NCI-H1436 (cell line): ENCODE measurements around the gene KIAA1143.

Source experiments
- DNase-seq: peaks from one replicate; lab custom pipeline; 2025; lab: John Stamatoyannopoulos, UW

KIAA1143 gene

DNA sequence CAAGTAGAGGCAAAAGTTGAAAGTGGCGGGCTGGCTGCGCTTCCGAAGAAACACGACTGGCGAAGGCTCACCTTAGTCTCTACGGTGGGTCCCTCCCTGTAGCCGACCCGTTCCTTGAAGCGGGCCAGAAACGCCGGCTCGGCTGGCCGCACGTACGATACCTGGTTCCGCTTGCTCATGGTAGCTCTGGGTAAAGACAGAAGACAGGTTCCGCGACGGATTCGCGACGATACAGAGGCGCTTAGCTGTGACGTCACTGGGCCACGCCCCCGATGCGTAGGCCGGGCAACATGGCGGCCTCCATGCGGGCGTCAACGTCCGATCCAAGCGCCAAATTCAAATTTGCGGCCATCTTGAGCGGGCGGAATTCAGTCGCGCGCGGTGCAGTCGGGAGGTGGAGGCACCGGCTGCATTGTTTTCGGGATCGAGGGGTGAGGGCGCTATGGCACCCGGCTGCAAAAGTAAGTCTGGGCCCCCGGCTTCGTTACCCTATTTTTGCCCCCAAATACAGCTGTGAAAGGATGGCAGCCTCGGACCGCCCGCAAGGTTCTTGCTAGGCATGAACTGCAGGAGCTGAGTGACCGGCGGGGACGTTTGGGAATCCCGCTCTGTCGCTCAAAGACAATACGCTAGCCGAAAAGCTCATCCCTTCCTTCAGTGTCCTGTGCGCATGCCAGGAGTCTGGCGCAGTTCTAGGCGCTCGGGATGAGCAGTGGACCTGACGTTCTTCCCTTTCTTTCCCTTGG lies at the start of gene KIAA1143, which contains the start of gene KIF15:
Gene KIAA1143 (minus strand): TSS at position 196 of the 746 bp plus-strand sequence. CDS start 17 bp downstream, at position 179.
Gene KIF15 (plus strand): TSS at position 371 of the 746 bp plus-strand sequence. CDS start 72 bp downstream, at position 443.
- DNase-seq: peak; percentile 85

- no peak for DNase-seq
Measured at GRCh38 chr3:44805960-44806359, 44.5 kb upstream of the KIAA1143 start.

GRCh38 chr3:44803298-44803697 lies 41.9 kb upstream of the KIAA1143 start:
- DNase-seq: no peak

DNA sequence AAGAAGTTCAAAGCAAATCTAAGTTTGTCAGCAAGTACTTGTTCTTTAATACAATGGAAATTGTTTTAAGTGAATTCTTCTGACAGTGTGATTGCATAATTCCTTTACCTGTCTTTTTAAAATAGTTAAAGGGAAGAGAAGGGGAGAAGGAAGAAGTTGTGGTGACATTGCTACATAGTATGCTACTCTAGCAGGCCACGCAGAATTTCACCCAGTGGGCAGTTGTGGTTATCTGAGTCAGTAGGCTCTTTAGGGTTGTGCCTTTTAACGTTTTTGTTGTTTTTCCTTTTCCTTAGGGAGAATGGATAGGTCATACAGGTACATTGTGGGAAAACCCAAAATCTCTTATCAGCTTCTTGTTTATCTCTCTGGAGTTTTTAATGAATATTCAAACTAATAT lies 40.6 kb upstream of the KIAA1143 start:
- no peak for DNase-seq

GRCh38 chr3:44795197-44795596 lies 33.8 kb upstream of the KIAA1143 start:
- DNase-seq: no peak

DNA sequence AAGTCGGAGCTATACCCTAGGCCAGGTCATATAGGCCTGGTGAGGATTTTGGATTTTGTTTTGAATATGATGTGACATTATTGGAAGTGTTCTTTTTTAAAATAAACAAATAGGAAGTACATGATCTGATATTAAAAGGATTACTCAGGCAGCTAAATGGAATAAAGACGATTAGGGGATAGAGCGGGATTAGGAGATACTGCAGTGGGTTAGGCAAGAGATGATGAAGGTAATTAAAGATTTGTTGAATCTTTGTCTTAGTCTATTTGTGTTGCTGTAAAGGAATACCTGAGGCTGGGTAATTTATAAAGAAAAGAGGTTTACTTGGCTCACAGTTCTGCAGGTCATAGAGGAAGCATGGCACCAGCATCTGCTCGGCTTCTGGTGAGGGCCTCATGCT lies 21.5 kb upstream of the KIAA1143 start:
- no peak for DNase-seq

GRCh38 chr3:44772099-44772442 lies 10.7 kb upstream of the KIAA1143 start:
- DNase-seq: no peak

DNA sequence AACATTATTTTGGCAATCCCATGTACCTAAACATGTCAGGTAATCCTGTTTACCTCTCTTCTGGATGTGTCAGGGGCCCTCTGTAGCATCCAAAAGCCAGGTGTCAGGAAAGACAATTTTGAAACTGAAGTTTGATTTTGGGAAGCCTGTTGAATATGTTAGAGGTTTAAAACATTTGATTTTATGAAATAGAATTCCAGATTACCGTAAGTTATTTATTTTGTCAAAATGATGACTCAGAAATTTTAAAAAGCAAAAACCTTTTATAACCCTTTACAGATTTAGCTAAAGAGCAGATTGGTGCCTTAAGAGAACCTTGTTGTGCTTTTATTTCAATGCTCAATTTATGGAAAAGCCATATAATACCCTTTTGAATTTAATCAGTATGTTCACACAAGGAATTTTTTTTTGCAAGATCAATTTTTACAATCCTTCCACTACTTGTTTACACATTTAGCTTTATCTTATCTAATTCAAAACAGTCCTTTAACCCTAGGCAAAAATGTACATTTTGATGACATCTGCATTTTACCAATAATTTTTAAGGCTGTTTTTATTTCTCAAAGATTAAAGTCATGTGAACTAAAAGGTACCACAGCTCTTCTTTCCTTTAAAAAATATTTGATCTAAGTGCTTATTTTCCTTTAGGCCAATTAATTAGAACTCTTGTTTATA lies 10.1 kb upstream of the KIAA1143 start:
- no peak for DNase-seq

- DNase-seq: no peak
Measured at GRCh38 chr3:44764248-44764647, 2.8 kb upstream of the KIAA1143 start.

- no peak for DNase-seq
Measured at GRCh38 chr3:44762690-44763089, 1.3 kb upstream of the KIAA1143 start.

- no peak for DNase-seq
Measured at GRCh38 chr3:44762170-44762677, 805 bp upstream of the KIAA1143 start.

- no peak for DNase-seq
Measured at GRCh38 chr3:44761101-44761423, 357 bp downstream of the KIAA1143 start.

- no peak for DNase-seq
Measured at GRCh38 chr3:44734646-44735168, 26.7 kb downstream of the KIAA1143 start.

DNA sequence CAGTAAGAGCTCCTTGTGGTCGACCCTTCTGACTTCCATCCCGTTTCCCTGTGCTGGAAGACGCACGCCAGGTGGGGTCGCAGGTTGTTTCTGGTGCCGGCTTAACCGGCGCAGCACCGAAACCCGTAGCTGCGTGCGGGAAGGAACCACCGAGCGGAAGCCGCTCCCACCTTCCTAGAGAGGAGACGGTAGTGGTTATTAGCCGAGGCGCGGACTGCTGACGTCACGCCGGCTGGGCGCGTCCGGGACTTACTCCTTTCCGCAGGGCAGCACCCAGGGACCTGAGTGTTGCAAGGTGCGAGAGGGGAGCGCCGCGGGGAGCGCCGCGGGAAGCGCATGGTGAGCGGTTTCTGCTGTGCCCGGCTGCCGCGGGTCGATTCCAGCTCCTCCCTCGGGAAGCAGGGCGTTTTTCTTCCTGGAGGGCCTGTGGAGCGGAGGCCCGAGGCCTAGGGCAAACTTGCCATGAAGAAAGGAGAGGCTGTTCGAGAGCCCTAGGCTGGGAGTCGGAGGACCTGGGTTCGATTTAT lies 32.0 kb downstream of the KIAA1143 start, which contains the start of gene ZNF501:
Gene ZNF501 (plus strand): TSS at position 252 of the 527 bp plus-strand sequence. CDS start 4,787 bp downstream, outside the sequence.
- DNase-seq: peak; percentile 75

DNA sequence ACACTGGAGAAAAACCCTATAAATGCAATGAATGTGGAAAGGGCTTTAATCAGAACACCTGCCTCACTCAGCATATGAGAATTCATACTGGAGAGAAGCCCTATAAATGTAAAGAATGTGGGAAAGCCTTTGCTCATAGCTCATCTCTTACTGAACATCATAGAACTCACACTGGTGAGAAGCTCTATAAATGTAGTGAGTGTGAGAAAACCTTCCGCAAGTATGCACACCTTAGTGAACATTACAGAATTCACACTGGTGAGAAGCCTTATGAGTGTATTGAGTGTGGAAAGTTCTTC lies 39.4 kb downstream of the KIAA1143 start:
- no peak for DNase-seq

- no peak for DNase-seq
Measured at GRCh38 chr3:44721231-44722102, 40.0 kb downstream of the KIAA1143 start.

DNA sequence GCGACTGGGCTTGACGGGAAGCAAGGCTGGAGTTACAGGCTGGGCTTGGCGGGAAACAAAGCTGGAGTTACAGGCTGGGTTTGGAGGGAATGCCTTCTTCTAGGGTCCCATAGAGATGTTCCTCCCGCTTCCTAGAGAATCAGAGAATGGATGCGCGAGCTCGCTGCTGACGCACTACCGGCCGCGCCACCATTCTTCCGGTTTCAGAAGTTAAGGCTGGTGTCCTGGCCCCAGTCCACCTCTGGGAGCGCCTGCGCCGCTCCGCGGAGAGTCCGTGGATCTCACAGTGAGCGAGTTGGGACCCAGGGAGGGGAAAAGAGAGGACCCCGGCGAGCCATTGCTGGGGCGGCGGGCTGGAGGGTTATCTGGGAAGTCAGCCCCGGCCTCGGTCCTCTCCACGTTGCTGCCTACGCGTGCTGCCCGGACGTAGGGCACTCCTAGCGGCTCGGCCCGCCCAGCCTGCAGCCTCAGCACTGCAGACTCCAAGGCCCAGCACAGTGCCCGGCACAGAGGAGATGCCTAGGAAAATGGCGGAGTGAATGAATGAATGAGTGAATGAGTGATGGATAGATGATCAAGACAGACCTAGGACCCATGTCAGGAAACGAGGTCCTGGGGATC lies 48.9 kb downstream of the KIAA1143 start, which contains the start of gene ZNF502:
Gene ZNF502 (plus strand): TSS at position 206 of the 621 bp plus-strand sequence. CDS start 7,602 bp downstream, outside the sequence.
- DNase-seq: no peak
